Right atrium auricular region (tissue), 2 donors: ENCODE data around the gene TBC1D5. TPM values are rescaled to one million over a fixed set of nuclear protein-coding genes. Genes with fewer than 3 reads are reported as not detected.

Source experiments
- DNase-seq: peaks from one replicate; pipeline ENCODE4 v3.0.0-alpha.2; 2019; ENCODE audit warnings: low spot score
- H3K27ac ChIP-seq, 2 donors: fragments of 200-600 bp; sonication (generic); 1 replicate in 1 of 2; 2 replicates in 1 of 2; pipeline ENCODE4 v1.5.1; 2016 to 2019
- H3K27me3 ChIP-seq, 2 donors: fragments of 200-600 bp; sonication (generic); one replicate each; pipeline versions ENCODE4 v1.5.1 to v1.6.0; 2017 to 2019
- H3K36me3 ChIP-seq: fragments of 200-600 bp; sonication (generic); one replicate; pipeline ENCODE4 v1.5.1; 2016
- H3K4me1 ChIP-seq, 2 donors: fragments of 200-600 bp; sonication (generic); one replicate each; pipeline versions ENCODE4 v1.5.1 to v1.6.0; 2017 to 2019
- H3K4me3 ChIP-seq, 2 donors: fragments of 200-600 bp; sonication (generic); 1 replicate in 1 of 2; 2 replicates in 1 of 2; pipeline ENCODE4 v1.5.1; 2017 to 2019; ENCODE audit warnings: mild to moderate bottlenecking in 1 of 2, moderate library complexity in 1 of 2
- H3K9me3 ChIP-seq, 2 donors: fragments of 200-600 bp; sonication (generic); one replicate each; pipeline ENCODE4 v1.5.1; 2019
- total RNA-seq, 2 donors: library from RNA; depleted of rRNA; stranded (reverse); fragments of >200 nt; gene quantifications; one replicate each; pipeline ENCODE4 v1.1.0, GENCODE V29; 2016
- TF ChIP-seq, protein P1 (sequence below), 2 donors: fragments of 200-600 bp; sonication (generic); IDR thresholded peaks; one replicate each; pipeline ENCODE4 v1.5.1; 2019; ENCODE audit warnings: antibody characterized with exemption in 2 of 2

The TBC1D5 gene
- total RNA-seq, 2 donors from 2014 or later, result 35.2 to 40.2 TPM

DNA sequence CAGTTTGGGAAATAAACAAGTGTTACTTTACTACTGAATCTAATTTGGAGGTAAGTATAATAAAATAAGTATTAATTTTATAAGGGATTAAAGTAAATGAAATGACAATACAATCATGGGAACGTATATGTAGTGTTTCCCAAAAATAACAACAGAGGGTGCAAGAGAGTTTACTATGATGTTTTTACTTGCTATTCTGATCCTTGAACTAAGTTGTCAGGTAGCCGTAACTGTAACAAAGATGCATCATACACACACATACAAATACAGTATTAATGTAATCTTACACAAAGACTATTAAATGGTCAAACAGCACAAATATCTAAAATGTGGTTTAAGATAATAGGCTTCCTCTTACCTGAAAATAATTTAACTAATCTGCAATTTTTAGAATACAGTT lies 311.4 kb downstream of the TBC1D5 start:
- TF ChIP-seq, protein P1, sequence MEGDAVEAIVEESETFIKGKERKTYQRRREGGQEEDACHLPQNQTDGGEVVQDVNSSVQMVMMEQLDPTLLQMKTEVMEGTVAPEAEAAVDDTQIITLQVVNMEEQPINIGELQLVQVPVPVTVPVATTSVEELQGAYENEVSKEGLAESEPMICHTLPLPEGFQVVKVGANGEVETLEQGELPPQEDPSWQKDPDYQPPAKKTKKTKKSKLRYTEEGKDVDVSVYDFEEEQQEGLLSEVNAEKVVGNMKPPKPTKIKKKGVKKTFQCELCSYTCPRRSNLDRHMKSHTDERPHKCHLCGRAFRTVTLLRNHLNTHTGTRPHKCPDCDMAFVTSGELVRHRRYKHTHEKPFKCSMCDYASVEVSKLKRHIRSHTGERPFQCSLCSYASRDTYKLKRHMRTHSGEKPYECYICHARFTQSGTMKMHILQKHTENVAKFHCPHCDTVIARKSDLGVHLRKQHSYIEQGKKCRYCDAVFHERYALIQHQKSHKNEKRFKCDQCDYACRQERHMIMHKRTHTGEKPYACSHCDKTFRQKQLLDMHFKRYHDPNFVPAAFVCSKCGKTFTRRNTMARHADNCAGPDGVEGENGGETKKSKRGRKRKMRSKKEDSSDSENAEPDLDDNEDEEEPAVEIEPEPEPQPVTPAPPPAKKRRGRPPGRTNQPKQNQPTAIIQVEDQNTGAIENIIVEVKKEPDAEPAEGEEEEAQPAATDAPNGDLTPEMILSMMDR (IDR thresholded peaks at IDR 0.05), result peak; percentile 13 to 68
- no peaks in the 10 kb centered on the region for H3K36me3 ChIP-seq
- no peaks in the 10 kb centered on the region for H3K9me3 ChIP-seq
- no peak for DNase-seq
- H3K4me1 ChIP-seq, result peaks cover 0 to 3% of the 10 kb centered on the region in 2 donors
- H3K27me3 ChIP-seq, result no peaks in the 10 kb centered on the region
- no peak overlapping the region for H3K27ac ChIP-seq
- H3K4me3 ChIP-seq, result no peak overlapping the region

DNA sequence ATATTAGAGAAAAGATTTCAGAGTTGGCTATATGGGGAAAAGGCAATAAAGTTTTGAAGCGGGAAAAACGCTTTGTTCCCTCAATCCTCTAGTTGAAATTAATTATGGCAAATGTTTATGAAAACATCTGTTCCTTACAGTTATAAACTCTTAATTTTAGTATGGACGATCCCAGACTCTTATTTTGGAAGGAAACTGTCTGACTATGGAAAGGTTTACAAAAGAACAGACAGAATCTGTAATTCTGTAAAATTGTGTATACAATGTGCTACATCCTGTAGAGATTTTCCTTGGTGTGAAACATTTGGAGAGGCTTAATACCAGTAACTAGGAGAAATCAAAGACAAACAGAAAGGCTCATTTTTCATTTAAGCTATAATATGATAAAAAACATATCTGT lies 311.8 kb downstream of the TBC1D5 start:
- H3K27me3 ChIP-seq, result no peaks in the 10 kb centered on the region
- no peaks in the 10 kb centered on the region for H3K9me3 ChIP-seq
- DNase-seq, result no peak
- H3K36me3 ChIP-seq, result no peaks in the 10 kb centered on the region
- TF ChIP-seq, protein P1 (IDR thresholded peaks at IDR 0.05), result no peak
- H3K4me3 ChIP-seq, result no peak overlapping the region
- no peak overlapping the region for H3K27ac ChIP-seq
- peaks cover 0 to 3% of the 10 kb centered on the region in 2 donors for H3K4me1 ChIP-seq

DNA sequence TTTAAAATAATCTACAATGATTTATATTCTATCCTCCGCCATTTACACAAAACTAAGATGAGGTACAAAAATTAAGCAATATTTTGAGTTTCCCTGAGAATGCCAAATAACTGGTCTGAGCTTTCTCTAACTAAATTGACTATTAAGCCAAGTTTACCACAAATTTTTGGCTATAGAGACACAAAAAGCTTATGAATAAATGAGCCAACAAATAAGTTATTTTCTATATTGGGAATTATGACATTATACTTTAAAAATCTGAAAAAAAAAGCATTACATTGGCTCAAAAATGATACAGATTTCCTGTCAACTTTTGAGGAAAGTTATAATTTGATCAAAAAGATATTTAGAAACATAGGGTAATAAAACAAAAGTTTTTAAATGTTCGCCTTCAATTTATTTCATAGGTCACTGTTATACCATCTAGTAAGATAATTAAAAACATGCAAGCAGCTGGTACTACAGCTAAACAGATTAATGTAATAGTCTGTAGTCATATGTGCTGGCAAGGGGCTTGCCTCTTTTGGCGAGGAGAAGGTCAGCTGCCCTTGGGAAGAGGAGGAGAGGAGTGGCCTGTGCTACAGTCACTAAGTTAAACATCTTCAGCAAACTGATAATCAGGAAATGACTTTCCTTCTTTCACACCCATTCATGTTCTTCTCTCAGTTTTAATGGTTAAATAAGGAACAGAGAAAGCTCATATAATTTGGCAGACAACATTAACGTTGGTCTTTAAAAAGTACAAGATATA lies 318.5 kb downstream of the TBC1D5 start:
- no peaks in the 10 kb centered on the region for H3K9me3 ChIP-seq
- no peak overlapping the region for H3K27ac ChIP-seq
- H3K27me3 ChIP-seq, result no peaks in the 10 kb centered on the region
- no peaks in the 10 kb centered on the region for H3K4me1 ChIP-seq
- no peak for DNase-seq
- TF ChIP-seq, protein P1 (IDR thresholded peaks at IDR 0.05), result no peak
- no peaks in the 10 kb centered on the region for H3K36me3 ChIP-seq
- H3K4me3 ChIP-seq, result no peak overlapping the region

DNA sequence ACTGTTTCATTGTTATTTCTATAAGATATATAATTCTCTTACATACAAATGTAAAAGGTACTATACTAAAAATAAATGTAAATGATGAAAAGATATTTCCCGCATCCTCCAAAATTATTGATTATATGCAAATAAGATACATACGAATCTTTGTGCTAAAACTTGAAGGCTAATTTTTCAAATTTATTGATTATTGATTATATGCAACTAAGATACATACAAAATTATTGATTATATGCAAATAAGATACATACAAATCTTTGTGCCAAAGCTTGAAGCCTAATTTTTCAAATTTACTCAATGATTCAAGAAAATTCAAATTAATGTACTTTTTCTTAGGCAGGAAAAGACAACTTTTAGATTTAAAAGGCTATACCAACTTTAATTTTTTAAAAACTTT lies 319.8 kb downstream of the TBC1D5 start:
- Histone ChIP-seq H3K36me3 (no peaks in the 10 kb centered on the region), H3K4me3 (no peak overlapping the region), H3K27me3 (no peaks in the 10 kb centered on the region), H3K4me1 (no peaks in the 10 kb centered on the region), H3K9me3 (no peaks in the 10 kb centered on the region), H3K27ac (no peak overlapping the region)
- TF ChIP-seq, protein P1 (IDR thresholded peaks at IDR 0.05), result no peak
- no peak for DNase-seq

DNA sequence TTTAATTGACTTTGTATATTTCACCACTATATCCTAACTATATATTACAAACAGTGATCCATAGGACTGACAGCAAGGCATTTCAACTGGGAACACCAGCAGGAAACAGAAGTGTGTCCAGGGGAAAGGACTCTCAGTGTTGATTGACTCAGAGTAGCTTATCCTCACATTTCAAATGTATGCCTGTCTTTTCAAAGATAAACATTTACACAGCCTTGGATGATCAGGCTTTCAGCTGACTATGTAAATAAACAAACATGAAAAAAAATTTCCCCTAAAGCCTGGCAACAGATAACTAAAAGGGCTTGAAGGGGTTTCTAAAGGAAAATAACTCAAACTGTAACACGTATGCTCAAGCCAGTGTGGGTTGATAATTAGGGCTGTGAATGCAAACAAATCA lies 321.8 kb downstream of the TBC1D5 start:
- H3K4me1 ChIP-seq, result no peaks in the 10 kb centered on the region
- no peak for DNase-seq
- no peaks in the 10 kb centered on the region for H3K9me3 ChIP-seq
- TF ChIP-seq, protein P1 (IDR thresholded peaks at IDR 0.05), result no peak
- no peaks in the 10 kb centered on the region for H3K36me3 ChIP-seq
- no peak overlapping the region for H3K27ac ChIP-seq
- H3K4me3 ChIP-seq, result no peak overlapping the region
- no peaks in the 10 kb centered on the region for H3K27me3 ChIP-seq
